ENCODE data around the gene TTI1.
"Not testable (repeated sequence)": the region's sequence is repeated elsewhere in the genome, so short reads cannot be mapped to it uniquely, and the experiment has no call there.

Gene TTI1

GRCh38 chr20:37986873-37987601 lies 46.2 kb downstream of the TTI1 start:
- DNase-seq: no peak

DNA sequence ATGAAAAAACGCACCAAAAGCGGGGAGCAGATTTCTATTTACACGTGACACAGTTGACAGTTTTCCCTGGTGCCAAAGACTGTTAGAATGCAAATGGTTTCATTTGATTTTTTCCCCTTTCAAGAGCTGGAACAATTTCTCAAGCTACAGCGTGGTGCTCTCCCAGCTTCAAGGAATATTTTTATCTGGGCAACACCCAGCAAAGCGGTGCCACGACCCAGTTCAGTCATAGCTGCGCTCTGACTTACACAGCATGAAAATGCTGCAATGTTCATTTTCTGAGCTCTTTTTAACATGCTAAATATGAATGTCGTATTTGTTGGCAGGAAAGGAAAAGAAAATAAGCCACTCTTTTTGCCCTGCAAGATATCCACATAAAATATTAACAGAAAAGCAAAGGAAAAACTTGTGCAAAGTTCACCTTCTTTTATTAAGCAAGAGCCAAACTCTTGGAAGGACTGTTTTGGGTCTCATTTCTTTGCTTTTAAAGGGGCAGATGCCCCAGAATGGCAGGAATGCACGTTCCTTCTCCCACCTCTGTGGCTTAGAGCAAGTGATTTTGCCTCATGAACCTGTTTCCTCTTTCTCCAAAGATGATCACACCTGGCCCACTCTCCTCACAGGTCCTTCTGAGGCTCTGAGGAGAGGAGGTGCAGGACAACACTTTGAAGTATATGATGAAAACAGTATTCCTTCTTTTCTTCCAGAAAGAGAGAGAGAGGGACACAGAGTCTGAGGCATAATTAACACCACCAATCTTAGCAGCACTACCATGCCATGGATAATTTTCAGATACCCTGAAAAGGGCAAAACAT lies 47.0 kb downstream of the TTI1 start:
- no peak for DNase-seq

- no peak for DNase-seq
These were observed 49.1 kb downstream of the TTI1 start for GRCh38 chr20:37984018-37984785.

DNA sequence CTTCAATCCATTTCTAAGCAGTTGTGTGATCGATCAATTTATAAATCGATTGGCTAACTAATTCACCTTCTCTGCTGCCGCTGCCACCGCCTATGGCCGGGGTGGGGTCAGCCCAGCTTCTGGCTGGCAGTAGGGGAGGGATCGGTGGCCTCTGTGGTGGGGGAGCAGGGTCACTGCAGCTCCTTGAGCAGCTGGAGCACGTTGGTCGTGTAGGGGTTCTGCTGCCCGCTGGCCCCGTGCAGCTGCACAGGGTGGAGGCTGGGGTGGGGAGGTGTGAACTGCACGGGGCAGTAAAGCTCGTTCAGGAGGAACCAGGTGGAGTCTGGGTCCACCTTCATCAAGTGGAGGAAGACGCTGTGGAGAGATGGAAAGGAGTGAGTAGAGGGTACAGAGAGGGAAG lies 50.0 kb downstream of the TTI1 start:
- no peak for DNase-seq

GRCh38 chr20:37981568-37981967 lies 51.7 kb downstream of the TTI1 start:
- DNase-seq: no peak

DNA sequence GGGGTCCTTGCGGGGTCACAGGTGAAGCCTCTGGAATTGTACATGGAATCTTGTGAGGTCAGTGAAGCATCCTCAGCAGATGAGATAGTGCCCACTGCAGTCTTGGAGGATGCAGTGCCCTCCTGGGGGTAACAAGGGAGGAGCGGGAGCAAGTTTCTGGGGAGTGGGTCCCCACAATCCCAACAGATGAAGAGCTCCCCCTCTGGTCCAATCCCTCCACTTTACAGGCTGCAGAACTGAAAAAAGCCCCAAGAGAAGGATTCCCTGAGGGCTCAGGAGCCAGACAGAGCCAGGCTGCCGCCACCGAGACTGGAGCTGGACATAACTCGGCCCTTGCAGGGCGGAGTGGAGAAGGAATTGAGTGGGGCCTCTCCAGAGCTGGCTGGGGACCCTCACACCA lies 52.4 kb downstream of the TTI1 start:
- DNase-seq: no peak

DNA sequence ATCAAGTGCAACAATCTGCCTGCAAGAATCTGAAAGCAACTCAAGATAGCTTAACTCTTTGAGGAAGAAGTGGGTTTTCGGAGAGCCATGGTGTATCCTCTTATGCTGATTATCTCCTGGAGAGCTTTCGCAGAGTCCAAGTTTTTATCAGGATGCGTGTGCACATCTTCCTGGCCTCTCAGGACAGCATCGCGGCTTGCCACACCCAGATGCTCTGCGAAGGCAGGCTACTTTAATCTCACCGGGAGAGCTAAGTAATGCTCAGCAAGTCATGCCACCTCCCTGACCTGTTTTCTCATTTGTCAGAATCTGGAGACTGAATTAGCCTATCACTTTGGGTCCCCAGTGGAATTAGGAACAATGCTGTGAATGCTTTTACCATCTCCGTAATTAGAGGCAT lies 52.9 kb downstream of the TTI1 start:
- DNase-seq: no peak

DNA sequence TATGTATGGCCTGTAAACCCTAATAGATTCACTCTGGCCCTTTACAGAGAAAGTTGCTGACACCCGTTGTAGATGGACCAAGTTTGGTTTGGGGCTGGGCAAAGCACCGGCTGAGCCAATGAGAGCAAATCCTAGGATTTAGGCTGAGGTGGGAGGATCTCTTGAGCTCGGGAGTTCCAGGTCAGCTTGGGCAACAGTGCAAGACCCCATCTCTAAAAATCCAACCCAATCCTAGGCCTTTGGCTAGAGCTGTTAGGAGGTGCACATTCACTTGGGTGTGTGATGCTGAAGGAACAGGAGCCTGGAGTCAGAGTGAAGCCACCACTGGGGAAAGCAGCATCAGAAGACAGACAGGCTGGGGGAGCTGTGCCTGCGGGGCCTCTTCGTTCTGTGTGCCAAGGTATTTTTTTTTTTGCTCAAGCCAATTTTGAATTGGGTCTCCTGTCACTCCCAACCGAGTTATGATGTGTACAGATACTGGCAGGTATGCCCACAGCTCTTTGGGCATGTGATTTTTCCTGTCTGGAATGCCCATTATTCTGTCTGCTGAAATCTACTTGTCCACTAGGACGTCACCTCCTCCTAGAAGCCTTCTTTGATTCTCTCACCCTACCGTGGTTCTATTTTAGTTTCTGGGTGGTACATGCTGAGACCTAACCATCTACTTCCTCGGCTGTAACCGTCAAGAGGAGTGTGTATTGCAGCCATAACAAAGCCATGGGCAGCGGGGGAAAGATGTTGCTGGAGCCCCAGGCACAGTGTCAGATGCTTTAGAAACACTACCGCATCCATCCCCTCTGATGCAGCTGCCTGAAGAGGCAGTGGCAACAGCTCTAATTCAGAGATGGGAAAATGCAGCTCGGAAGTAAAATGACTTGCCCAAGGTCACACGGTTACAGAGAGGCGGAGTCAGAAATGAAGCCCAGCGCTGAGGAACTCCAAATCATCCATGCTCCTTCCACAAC lies 54.0 kb downstream of the TTI1 start:
- no peak for DNase-seq

DNA sequence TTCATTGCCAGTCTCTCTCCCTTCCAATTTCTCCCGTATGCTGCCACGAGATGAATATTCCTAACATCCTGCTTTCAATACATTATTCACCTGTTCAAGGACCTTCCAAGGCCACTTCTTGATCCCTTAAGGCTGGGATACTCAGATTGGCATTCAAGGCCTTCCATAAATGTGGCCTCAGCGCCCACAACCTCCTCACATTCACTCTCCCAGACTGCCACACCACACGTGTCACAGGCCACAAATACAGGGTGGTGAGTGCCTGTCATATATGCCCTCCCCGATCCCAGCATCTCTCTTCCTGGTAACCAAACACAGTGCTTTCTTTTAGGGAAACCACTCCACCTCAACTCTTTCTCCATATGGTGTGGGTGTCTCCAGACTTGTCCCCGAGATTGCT lies 55.5 kb downstream of the TTI1 start:
- DNase-seq: no peak

- no peak for DNase-seq
These were observed 55.9 kb downstream of the TTI1 start for GRCh38 chr20:37977338-37977737.

- no peak for DNase-seq
These were observed 56.4 kb downstream of the TTI1 start for GRCh38 chr20:37976887-37977286.

GRCh38 chr20:37973059-37973910 lies 60.0 kb downstream of the TTI1 start:
- no peak for DNase-seq

DNA sequence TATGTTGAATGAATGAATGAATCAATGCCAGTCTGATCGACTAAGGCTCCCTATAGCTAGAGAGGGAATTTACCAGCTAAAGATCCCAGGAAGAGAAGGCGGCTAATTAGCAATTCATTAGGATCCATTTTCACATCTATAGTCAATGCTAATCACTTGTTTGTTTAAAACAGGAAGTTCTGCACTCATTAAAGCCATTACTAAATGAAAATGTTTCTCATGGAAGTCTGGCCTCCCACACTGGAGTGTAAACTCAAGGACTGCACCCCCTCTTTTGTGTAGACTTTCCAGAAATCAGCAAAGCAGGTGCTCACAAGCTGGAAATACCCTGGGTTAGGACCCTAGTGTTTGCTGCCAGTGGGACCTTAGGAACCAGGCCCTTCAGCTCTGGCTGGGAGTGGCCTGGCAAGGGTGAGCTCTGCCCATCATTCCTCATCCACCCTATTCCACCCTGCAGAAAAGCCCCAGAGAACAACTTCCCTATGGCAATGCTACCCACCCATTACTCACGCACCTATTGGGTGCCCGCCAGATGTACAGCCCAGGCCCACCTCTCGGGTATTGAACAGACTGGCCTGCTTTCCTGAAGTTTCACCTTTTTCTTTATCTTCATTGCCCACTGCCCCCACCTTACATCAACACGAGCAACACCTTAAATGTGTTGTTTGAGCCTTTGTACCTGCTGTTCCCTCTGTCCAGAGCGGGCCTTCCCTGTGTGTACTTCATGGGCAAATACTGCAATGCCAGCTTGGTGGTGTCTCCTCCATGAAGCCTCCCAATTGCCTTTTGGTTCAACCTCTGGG lies 60.8 kb downstream of the TTI1 start:
- no peak for DNase-seq

- DNase-seq: no peak
These were observed 61.6 kb downstream of the TTI1 start for GRCh38 chr20:37971561-37972127.

DNA sequence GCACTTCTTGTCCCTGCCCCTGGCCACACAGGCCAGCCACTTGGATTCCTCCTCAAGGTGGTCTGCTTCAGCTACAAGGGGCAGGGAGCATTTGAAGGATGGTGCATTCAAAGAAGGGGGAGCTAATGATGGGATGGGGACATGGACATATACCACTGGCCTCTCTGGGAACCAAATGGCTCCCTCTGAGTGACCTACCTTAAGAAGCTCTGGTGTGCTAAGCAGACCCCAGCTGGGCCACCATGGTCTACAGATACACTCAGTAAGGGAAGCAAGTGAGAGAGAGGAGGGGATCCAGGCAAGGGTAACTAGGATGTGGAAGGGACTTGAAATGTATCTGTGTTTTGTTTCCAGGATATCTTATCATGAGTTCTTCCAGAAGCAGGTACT lies 62.4 kb downstream of the TTI1 start:
- no peak for DNase-seq

GRCh38 chr20:37969949-37970855 lies 63.1 kb downstream of the TTI1 start:
- no peak for DNase-seq

- no peak for DNase-seq
These were observed 64.3 kb downstream of the TTI1 start for GRCh38 chr20:37968841-37969401.

- DNase-seq: not testable (repeated sequence)
These were observed 69.8 kb downstream of the TTI1 start for GRCh38 chr20:37963483-37963882.

DNA sequence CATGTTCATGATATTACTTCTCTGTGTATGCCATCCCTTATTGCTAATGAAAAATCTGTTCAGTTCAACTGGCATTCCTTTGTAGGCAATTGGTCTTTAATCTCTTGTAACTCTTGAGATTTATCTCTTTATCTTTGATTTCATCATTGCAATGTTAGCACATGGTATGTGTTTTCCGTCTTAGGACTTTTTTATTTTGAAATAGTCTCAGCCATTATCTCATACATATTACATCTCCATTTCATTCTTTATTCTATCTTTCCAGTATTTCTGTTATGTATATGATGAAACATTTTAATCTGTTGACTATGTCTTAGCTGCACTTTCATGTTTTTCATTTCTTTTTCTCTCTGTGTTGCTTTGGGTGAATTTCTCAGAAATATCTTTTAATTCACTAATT lies 72.2 kb downstream of the TTI1 start:
- DNase-seq: no peak
